Measurements from ENCODE around the gene MED13L.

The MED13L gene

GRCh38 chr12:116297224-116297834 lies 19.8 kb upstream of the MED13L start:
- Histone ChIP-seq H3K27ac (no peak overlapping the region), H3K27me3 (no peaks in the 10 kb centered on the region), H3K36me3 (no peaks in the 10 kb centered on the region), H3K9me3 (no peaks in the 10 kb centered on the region), H3K4me1 (ENCODE audit: control insufficient read depth in 1 of 2, insufficient read depth in 1 of 2, low read depth in 1 of 2, low read length in 1 of 2) (peaks cover 25 to 30% of the 10 kb centered on the region in 2 experiments), H3K4me3 (ENCODE audit: low read depth in 1 of 2, low read length in 1 of 2) (no peak overlapping the region)
- no peak for TF ChIP-seq CTCF (IDR thresholded peaks at IDR 0.05)

- Histone ChIP-seq H3K36me3 (no peaks in the 10 kb centered on the region), H3K4me3 (ENCODE audit: low read depth in 1 of 2, low read length in 1 of 2) (no peak overlapping the region), H3K9me3 (no peaks in the 10 kb centered on the region), H3K4me1 (ENCODE audit: control insufficient read depth in 1 of 2, insufficient read depth in 1 of 2, low read depth in 1 of 2, low read length in 1 of 2) (peaks cover 20 to 25% of the 10 kb centered on the region in 2 experiments), H3K27ac (no peak overlapping the region), H3K27me3 (no peaks in the 10 kb centered on the region)
- TF ChIP-seq CTCF (IDR thresholded peaks at IDR 0.05): no peak
Measured at GRCh38 chr12:116295327-116296263, 18.1 kb upstream of the MED13L start.

- H3K9me3 ChIP-seq: no peaks in the 10 kb centered on the region
- no peak overlapping the region for H3K4me3 ChIP-seq (ENCODE audit: low read depth in 1 of 2, low read length in 1 of 2)
- H3K4me1 ChIP-seq (ENCODE audit: control insufficient read depth in 1 of 2, insufficient read depth in 1 of 2, low read depth in 1 of 2, low read length in 1 of 2): peaks cover 18 to 21% of the 10 kb centered on the region in 2 experiments
- H3K27me3 ChIP-seq: no peaks in the 10 kb centered on the region
- no peak overlapping the region for H3K27ac ChIP-seq
- TF ChIP-seq CTCF (IDR thresholded peaks at IDR 0.05): no peak
- no peaks in the 10 kb centered on the region for H3K36me3 ChIP-seq
Measured at GRCh38 chr12:116294454-116295165, 17.1 kb upstream of the MED13L start.

GRCh38 chr12:116293687-116294453 lies 16.4 kb upstream of the MED13L start:
- H3K9me3 ChIP-seq: no peaks in the 10 kb centered on the region
- H3K36me3 ChIP-seq: no peaks in the 10 kb centered on the region
- H3K4me1 ChIP-seq (ENCODE audit: control insufficient read depth in 1 of 2, insufficient read depth in 1 of 2, low read depth in 1 of 2, low read length in 1 of 2): peaks cover 10 to 13% of the 10 kb centered on the region in 2 experiments
- no peak overlapping the region for H3K4me3 ChIP-seq (ENCODE audit: low read depth in 1 of 2, low read length in 1 of 2)
- no peak for TF ChIP-seq CTCF (IDR thresholded peaks at IDR 0.05)
- H3K27ac ChIP-seq: no peak overlapping the region
- no peaks in the 10 kb centered on the region for H3K27me3 ChIP-seq

GRCh38 chr12:116291218-116291617 lies 13.7 kb upstream of the MED13L start:
- H3K4me3 ChIP-seq (ENCODE audit: low read depth in 1 of 2, low read length in 1 of 2): no peak overlapping the region
- H3K36me3 ChIP-seq: no peaks in the 10 kb centered on the region
- H3K4me1 ChIP-seq (ENCODE audit: control insufficient read depth in 1 of 2, insufficient read depth in 1 of 2, low read depth in 1 of 2, low read length in 1 of 2): peaks cover under 1 to 5% of the 10 kb centered on the region in 2 experiments
- H3K9me3 ChIP-seq: no peaks in the 10 kb centered on the region
- no peak overlapping the region for H3K27ac ChIP-seq
- TF ChIP-seq CTCF (IDR thresholded peaks at IDR 0.05): no peak
- H3K27me3 ChIP-seq: no peaks in the 10 kb centered on the region
